Epidermal melanocyte (primary cell): Measurements from ENCODE around the gene UAP1L1.

Source experiments
- DNase-seq: peaks from one replicate; pipeline ENCODE4 v3.0.0; 2011; ENCODE audit warnings: low spot score; ENCODE audit not compliant: insufficient read length

UAP1L1 gene

DNA sequence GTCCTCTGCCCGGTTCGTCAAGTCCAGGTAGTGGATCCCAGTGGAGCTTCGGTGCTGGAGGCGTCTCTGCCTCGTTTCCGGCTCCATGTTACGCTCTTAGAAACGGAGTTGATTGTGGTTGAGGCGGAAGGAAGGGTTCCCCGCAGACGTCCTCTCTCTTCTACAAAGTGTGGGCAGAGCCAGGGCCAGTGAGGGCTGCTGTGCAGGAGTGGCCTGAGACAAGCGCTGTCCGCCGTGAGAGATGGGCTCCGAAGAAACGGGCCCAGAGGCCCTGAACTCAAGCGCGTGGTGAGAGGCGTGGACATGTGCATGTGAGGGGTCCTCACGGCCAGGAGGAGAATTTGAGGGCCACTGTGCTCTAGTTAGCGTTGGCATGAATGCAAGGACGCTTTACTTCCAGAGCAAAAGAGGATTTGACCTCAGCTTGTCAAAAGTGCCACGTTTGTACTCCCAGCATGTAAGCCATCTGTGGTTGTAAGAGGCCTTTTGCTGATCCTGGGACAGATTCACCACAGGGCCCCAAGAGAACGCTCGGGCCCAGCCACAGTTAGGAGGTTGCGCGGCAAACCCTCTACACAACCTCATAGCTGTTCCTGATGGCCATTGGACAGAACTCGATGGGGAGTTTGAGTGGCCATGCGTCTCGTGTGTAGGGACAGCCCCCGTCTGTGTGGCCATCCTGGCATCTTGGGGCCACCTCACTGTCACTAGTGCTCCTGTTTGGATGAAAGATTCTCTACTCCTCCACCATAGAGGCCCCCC is 19.6 kb downstream of the UAP1L1 start:
- DNase-seq, result no peak

- no peak for DNase-seq
Measured at GRCh38 chr9:137097761-137098462, 20.6 kb downstream of the UAP1L1 start.

- no peak for DNase-seq
Measured at GRCh38 chr9:137099231-137099630, 21.9 kb downstream of the UAP1L1 start.

DNA sequence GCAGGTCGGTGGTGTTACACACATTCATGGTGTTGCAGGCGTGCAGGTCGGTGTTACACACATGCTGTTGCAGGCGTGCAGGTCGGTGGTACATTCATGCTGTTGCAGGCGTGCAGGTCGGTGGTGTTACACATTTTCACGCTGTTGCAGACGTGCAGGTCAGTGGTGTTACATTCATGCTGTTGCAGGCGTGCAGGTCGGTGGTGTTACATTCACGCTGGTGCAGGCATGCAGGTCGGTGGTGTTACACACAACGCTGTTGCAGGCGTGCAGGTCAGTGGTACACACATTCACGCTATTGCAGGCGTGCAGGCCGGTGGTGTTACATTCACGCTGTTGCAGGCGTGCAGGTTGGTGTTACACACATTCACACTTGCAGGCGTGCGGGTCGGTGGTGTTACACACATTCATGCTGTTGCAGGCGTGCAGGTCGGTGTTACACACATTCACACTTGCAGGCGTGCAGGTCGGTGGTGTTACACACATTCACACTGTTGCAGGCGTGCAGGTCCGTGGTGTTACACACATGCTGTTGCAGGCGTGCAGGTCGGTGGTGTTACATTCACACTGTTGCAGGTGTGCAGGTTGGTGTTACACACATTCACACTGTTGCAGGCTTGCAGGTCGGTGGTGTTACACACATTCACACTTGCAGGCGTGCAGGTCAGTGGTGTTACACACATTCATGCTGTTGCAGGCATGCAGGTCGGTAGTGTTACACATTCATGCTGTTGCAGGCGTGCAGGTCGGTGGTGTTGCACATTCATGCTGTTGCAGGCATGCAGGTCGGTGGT is 26.1 kb downstream of the UAP1L1 start:
- DNase-seq, result no peak

DNA sequence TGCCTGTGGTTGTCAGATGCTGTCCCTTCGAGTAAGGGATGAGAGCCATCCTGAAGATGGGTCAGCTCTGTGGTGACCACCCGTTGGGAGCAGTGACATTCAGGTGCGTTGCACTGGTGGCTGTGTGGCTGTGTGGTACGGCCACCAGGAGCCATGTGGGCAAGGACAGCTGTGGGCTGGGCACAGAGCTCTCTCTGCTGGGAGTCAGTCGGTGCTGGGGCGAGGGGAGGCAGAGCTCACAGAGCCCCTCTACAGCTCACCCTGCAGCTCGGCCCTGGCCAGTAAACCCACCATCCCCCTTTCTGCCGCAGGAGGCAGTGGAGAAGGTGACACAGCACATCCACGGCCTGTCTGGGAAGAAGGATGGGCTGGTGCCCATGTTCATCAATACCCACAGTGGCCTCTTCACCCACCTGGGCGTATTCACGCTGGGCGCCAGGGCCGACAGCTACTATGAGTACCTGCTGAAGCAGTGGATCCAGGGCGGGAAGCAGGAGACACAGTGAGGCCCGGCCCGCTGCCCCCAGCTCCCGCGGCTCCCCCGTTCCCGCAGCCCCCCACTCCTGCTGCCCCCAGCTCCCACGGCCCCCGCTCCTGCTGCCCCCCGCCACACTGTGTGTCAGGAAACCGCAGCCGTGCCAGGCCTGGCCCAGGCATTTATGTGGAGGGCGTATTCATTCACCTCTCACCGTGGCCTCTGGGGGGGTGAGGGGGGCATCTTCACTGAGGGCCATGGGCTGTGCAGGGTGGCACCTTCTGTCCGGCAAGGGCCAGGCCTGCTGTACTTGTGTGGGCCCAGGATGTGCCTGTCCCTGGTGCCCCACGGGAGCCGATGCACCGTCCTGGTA is 28.7 kb downstream of the UAP1L1 start:
- DNase-seq, result no peak

- DNase-seq, result no peak
Measured at GRCh38 chr9:137106662-137107250, 29.4 kb downstream of the UAP1L1 start.

GRCh38 chr9:137107312-137107921 is 30.1 kb downstream of the UAP1L1 start:
- DNase-seq, result no peak

DNA sequence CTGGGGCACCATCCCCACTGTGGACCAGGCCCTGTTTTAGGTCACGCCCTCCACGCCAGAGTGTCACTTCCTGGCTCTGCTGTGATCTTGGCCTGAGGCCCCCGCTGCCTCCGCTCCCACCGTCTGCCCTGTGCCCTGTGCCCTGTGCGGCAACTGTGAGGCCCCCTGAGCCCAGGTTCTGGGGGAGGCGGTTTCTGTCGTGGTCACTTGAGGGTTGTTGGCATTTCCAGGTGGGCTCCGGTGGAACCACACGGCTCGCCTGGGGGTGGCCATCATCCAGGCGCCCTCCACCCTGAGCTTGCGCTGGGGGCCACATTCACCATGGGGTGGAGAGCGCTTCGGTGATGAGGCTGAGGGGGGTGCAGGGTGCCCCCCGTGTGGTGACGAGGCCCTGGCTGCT is 30.7 kb downstream of the UAP1L1 start:
- DNase-seq, result no peak

DNA sequence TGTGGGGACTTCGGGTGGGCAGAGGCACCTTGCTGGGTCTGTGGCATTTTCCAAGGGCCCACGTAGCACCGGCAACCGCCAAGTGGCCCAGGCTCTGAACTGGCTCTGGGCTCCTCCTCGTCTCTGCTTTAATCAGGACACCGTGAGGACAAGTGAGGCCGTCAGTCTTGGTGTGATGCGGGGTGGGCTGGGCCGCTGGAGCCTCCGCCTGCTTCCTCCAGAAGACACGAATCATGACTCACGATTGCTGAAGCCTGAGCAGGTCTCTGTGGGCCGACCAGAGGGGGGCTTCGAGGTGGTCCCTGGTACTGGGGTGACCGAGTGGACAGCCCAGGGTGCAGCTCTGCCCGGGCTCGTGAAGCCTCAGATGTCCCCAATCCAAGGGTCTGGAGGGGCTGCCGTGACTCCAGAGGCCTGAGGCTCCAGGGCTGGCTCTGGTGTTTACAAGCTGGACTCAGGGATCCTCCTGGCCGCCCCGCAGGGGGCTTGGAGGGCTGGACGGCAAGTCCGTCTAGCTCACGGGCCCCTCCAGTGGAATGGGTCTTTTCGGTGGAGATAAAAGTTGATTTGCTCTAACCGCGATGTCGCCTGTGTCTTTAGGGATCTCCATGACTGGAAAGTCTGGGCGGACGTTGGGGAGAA is 31.4 kb downstream of the UAP1L1 start:
- no peak for DNase-seq

DNA sequence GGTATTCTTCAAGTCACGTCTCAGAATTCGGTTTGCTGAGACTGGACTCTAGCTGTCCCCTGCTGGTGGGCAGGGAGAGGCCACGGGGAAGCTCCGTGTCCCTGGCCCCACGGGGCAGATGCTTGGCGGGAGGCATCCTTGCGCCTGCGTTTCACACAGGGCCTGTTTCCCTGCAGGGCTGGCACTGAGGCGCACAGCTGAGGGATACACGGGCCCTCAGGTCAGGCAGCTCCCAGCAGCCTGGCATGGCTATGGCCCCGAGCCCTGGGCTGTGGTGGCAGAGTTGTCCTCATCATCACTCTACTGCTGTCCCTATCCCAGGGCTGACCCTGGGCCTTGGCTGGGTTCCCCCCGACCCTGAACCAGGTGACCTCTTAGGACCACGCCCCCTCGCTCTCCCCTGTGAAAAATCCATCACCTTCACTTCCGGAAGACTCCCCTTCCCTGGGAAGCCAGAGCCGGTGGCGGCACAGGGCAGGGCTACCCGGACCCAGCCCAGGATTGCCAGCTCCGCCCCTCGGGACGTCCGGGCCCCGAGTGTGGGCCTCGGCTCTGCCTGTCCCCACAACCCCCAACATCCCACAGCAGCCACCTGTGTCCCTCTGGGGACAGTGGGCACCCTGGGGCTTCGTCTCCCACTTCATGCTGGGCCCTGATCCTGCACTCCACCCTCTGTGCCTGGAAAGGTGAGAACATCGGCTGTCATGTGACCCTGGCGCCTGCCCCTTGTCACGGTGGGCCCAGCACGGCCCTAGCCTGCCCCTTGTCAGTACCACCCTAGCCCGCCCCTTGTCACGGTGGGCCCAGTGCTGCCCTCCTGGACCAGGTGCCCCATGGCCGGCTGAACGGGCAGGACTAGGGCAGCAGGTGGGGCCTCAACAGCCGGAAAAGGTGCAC is 32.2 kb downstream of the UAP1L1 start:
- no peak for DNase-seq

DNA sequence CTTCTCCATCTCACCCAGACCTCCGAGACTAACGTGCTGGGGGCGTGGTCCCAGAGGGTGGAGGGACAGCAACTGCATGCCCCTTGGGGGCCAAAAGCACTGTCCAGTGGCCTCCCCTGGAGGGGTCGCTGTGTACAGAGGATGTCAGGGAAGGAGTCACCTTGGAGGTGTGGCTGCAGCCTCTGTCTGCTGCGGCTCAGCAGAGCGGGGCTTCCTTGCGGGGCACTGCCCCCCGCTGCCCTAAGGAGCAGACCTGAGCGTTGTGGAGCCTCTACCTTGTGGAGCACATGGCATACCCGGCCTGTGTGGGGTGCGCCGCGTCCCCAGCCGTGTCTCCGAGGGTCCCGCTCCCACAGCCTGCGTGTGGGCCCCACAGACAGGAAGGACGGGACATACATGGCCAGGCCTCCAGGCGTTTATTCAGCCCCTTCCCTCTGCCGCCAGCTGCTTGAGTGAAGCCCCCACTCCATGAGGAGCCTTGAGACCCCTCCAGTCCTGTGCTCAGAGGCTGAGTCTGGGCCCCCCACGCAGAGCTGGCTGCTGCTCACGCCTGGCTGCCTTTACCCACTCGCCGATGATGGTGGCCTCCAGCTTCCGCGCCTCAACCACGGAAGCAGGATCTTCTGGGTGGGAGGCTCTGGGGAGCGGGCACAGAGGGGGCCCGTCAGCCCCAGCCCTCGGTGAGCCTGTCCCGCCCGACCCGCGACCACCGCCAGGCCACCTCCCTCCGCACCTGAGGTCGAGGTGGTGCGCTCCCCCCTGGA is 33.0 kb downstream of the UAP1L1 start:
- DNase-seq, result no peak

DNA sequence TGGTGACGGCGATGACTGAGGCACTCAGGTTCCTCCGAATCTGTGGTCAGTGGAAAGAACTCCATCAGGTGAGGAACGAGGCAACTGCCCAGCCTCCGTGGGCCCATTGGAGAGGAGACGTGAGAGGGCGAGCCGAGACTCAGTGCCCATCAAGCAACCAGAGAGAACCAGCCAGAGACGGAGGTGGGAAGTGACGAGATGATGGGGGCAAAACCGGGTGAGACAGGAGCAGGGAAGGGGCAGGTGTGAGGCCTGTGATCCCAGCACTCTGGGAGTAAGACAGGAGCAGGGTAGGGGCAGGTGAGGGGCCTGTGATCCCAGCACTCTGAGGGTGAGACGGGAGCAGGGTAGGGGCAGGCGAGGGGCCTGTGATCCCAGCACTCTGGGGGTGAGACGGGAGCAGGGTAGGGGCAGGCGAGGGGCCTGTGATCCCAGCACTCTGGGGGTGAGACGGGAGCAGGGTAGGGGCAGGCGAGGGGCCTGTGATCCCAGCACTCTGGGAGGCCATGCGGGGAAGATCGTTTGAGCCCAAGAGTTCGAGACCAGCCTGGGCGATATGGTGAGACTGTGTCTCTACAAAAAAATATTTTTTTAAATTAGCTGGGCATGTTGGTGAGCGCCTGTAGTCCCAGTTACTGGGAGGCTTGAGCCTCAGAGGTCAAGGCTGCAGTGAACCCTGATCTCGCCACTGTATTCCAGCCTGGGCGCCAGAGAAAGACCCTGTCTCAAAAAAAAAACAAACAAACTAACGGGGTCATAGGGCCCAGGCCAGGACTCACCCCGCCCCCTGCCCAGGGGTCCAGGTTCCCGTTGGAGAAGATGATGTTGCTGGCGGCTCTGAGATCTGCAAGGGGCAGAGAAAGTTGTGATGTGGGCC is 33.8 kb downstream of the UAP1L1 start:
- no peak for DNase-seq

- no peak for DNase-seq
Measured at GRCh38 chr9:137111788-137112563, 34.7 kb downstream of the UAP1L1 start.

DNA sequence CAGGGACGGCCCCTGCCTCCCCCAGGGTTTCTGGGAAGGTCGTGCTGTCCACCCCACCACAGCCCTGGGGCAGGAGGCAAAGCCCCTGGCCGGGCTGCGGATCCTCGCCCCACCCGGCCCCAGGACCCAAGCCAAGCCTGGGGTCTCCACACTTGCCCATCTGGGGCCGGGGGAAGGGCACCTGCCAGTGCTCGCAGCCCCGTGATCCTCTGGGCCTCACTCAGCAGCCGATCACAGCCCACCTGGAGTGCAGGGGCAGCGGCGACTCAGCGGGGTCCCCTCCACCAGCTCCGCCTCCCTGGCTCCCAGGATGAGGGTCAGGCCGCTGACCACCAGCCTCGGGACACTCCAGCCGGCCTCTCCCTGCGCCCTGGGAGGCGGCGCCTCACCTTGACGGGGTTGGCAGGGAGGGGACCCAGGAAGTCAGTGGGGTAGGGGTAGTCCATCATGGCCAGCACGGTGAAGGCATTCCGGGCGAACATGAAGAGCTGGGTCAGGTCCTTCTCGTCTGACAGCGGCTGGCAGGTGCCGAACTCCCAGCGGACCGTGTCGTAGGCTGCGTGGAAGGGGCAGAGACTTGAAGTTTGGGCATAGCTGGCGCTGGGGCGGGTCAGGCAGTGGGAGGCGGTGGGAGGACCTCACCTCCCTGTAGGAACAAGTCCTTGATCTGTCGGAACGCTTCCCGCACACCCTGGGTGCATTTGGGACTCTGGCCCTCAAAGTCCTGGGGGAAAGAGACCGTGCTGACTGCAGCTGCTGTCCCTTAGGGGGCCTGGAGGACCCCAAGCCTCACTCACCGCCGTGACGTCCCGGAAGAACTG is 35.5 kb downstream of the UAP1L1 start:
- DNase-seq, result no peak

- peak; percentile 65 for DNase-seq
Measured at GRCh38 chr9:137113385-137114159, 36.3 kb downstream of the UAP1L1 start.
